SK-N-SH (cell line): ENCODE measurements around the gene HEPN1.

Experiments used
- CTCF ChIP-seq: fragments of 200-600 bp; sonication (generic); IDR thresholded peaks from 2 replicates; pipeline ENCODE4 v1.6.1; 2017; ENCODE audit warnings: antibody characterized with exemption, mild to moderate bottlenecking, moderate library complexity
- EP300 ChIP-seq, 2 experiments: IDR thresholded peaks; 2 replicates each; pipeline versions ENCODE4 v1.4.0 to v1.6.1; 2012; ENCODE audit warnings: borderline replicate concordance in 1 of 2, low read depth in 1 of 2, low read length in 1 of 2
- GABPA ChIP-seq: IDR thresholded peaks from 2 replicates; pipeline ENCODE4 v1.4.0; 2012; ENCODE audit warnings: low read depth, mild to moderate bottlenecking
- MAX ChIP-seq: IDR thresholded peaks from 2 replicates; pipeline ENCODE4 v1.4.0; 2012; ENCODE audit warnings: low read depth
- RAD21 ChIP-seq: IDR thresholded peaks from 2 replicates; pipeline ENCODE4 v1.6.1; 2012; ENCODE audit warnings: mild to moderate bottlenecking, low read length
- REST ChIP-seq: IDR thresholded peaks from 2 replicates; pipeline ENCODE4 v1.6.1; 2012; ENCODE audit warnings: mild to moderate bottlenecking, low read depth, low read length, moderate library complexity
- SIN3A ChIP-seq: IDR thresholded peaks from 2 replicates; pipeline ENCODE4 v1.6.1; 2012; ENCODE audit warnings: low read depth, mild to moderate bottlenecking, low read length, moderate library complexity, borderline replicate concordance
- TEAD4 ChIP-seq: IDR thresholded peaks from 2 replicates; pipeline ENCODE4 v1.4.0; 2012; ENCODE audit warnings: mild to moderate bottlenecking, borderline replicate concordance; ENCODE audit not compliant: insufficient read depth
- USF2 ChIP-seq: fragments of 150-350 bp; IDR thresholded peaks from 2 replicates; pipeline ENCODE4 v1.6.1; 2017; ENCODE audit warnings: antibody characterized with exemption, low read length, low read depth, borderline replicate concordance

- no peak for TF ChIP-seq CTCF
- TF ChIP-seq MAX = no peak
- no peak for TF ChIP-seq EP300 (IDR thresholded peaks at IDR 0.05; ENCODE audit: borderline replicate concordance in 1 of 2, low read depth in 1 of 2, low read length in 1 of 2)
- no peak for TF ChIP-seq GABPA
- TF ChIP-seq USF2 = no peak
- TF ChIP-seq SIN3A = no peak
- TF ChIP-seq REST = no peak
- TF ChIP-seq RAD21 = no peak
- no peak for TF ChIP-seq TEAD4
These were observed 31.7 kb downstream of the HEPN1 start for GRCh38 chr11:124950601-124951330.
